ENCODE results near the gene DCAF11. TPM values are rescaled to one million over a fixed set of nuclear protein-coding genes. Genes with fewer than 3 reads are reported as not detected.

DCAF11 gene
- total and polyA plus RNA-seq, 2 of the 13 experiments (the other 11 are each of a cell fraction or from before 2014, with no cell fraction given), result 150 to 257 TPM

- TF ChIP-seq POGK (CRISPR knock-in tag; conservative IDR thresholded peaks at IDR 0.05) (peak; percentile 99), RXRA (CRISPR knock-in tag; IDR thresholded peaks at IDR 0.05) (peak; percentile 70), ZKSCAN5 (CRISPR knock-in tag; IDR thresholded peaks at IDR 0.05) (no peak), BCLAF1 (IDR thresholded peaks at IDR 0.05) (no peak), ZNF282 (IDR thresholded peaks at IDR 0.05; ENCODE audit: partially characterized antibody) (no peak), KMT2A (CRISPR knock-in tag; IDR thresholded peaks at IDR 0.05) (peak; percentile 70), TEF (CRISPR knock-in tag; IDR thresholded peaks at IDR 0.05) (peak; percentile 51; the same call in 1 of the 2 replicates), CEBPG (CRISPR knock-in tag; IDR thresholded peaks at IDR 0.05) (peak; percentile 47), NONO (IDR thresholded peaks at IDR 0.05) (no peak), NONO (CRISPR knock-in tag; conservative IDR thresholded peaks at IDR 0.05) (no peak), SIX4 (CRISPR knock-in tag; IDR thresholded peaks at IDR 0.05) (peak; percentile 80; the same call in 1 of the 2 replicates), CC2D1A (CRISPR knock-in tag; IDR thresholded peaks at IDR 0.05) (peak; percentile 91; the same call in 1 of the 2 replicates), NFKBIZ (CRISPR knock-in tag; IDR thresholded peaks at IDR 0.05) (peak; percentile 95), ZBTB44 (CRISPR knock-in tag; IDR thresholded peaks at IDR 0.05) (0 out of 2 replicates have a peak, but pooled peaks have one; percentile 33), RBM39 (IDR thresholded peaks at IDR 0.05; ENCODE audit: low read depth, low read length, poor library complexity, severe bottlenecking) (peak; percentile 50), POGZ (CRISPR knock-in tag; IDR thresholded peaks at IDR 0.05) (peak; percentile 80; the same call in 1 of the 2 replicates), RARA (CRISPR knock-in tag; IDR thresholded peaks at IDR 0.05) (peak; percentile 35; the same call in 1 of the 2 replicates), ZNF441 (CRISPR knock-in tag; IDR thresholded peaks at IDR 0.05; ENCODE audit: borderline replicate concordance) (peak; percentile 82), ZNF12 (CRISPR knock-in tag; IDR thresholded peaks at IDR 0.05) (peak; percentile 77; the same call in 1 of the 2 replicates)
Measured at GRCh38 chr14:24141097-24141880, 26.7 kb downstream of the DCAF11 start, which contains the start of gene EMC9 (continued).
